NCI-H748 treated with DMSO at 0.1 percent for 48 hours (cell line): ENCODE measurements around the gene ATXN1L.
"Not testable (repeated sequence)": the region's sequence is repeated elsewhere in the genome, so short reads cannot be mapped to it uniquely, and the experiment has no call there.

ENCODE experiments used
- DNase-seq: peaks from one replicate; lab custom pipeline; 2025; lab: John Stamatoyannopoulos, UW

Gene ATXN1L

GRCh38 chr16:71845639-71846430 lies at the start of gene ATXN1L:
ATXN1L (plus strand) TSS chr16:71845976; CDS start chr16:71849741, 3,765 bp downstream.
- DNase-seq, result peak; percentile 39

- no peak for DNase-seq
Measured at GRCh38 chr16:71796501-71797097, 49.2 kb upstream of the ATXN1L start.

GRCh38 chr16:71803305-71803690 lies 42.5 kb upstream of the ATXN1L start:
- DNase-seq, result no peak

- no peak for DNase-seq
Measured at GRCh38 chr16:71807905-71808592, 37.7 kb upstream of the ATXN1L start.

- peak; percentile 78 for DNase-seq
Measured at GRCh38 chr16:71808593-71809459, 37.0 kb upstream of the ATXN1L start, which contains the start of gene AP1G1. AP1G1 (minus strand) TSS chr16:71808834; CDS start chr16:71789479, 19,355 bp downstream.

GRCh38 chr16:71810155-71810530 lies 35.6 kb upstream of the ATXN1L start:
- DNase-seq, result not testable (repeated sequence)

- no peak for DNase-seq
Measured at GRCh38 chr16:71811261-71811803, 34.4 kb upstream of the ATXN1L start.

GRCh38 chr16:71817155-71817500 lies 28.6 kb upstream of the ATXN1L start:
- DNase-seq, result not testable (repeated sequence)

GRCh38 chr16:71826533-71827017 lies 19.2 kb upstream of the ATXN1L start:
- no peak for DNase-seq

- no peak for DNase-seq
Measured at GRCh38 chr16:71830359-71830758, 15.4 kb upstream of the ATXN1L start.

- not testable (repeated sequence) for DNase-seq
Measured at GRCh38 chr16:71831698-71832097, 14.1 kb upstream of the ATXN1L start.

GRCh38 chr16:71832112-71832511 lies 13.7 kb upstream of the ATXN1L start:
- not testable (repeated sequence) for DNase-seq

- DNase-seq, result no peak
Measured at GRCh38 chr16:71834291-71834690, 11.5 kb upstream of the ATXN1L start.

GRCh38 chr16:71837150-71837549 lies 8.6 kb upstream of the ATXN1L start:
- no peak for DNase-seq

- no peak for DNase-seq
Measured at GRCh38 chr16:71840052-71840451, 5.7 kb upstream of the ATXN1L start.

GRCh38 chr16:71843572-71843971 lies 2.2 kb upstream of the ATXN1L start:
- DNase-seq, result no peak

GRCh38 chr16:71846431-71846830 lies 655 bp downstream of the ATXN1L start:
- DNase-seq, result no peak

- DNase-seq, result no peak
Measured at GRCh38 chr16:71847096-71847495, 1.3 kb downstream of the ATXN1L start.

- no peak for DNase-seq
Measured at GRCh38 chr16:71848622-71849021, 2.8 kb downstream of the ATXN1L start.

- no peak for DNase-seq
Measured at GRCh38 chr16:71851746-71852145, 6.0 kb downstream of the ATXN1L start.

GRCh38 chr16:71852158-71852557 lies 6.4 kb downstream of the ATXN1L start:
- DNase-seq, result no peak

GRCh38 chr16:71852561-71852960 lies 6.8 kb downstream of the ATXN1L start:
- no peak for DNase-seq
